ENCODE measurements around the gene PTGFR.

DNA sequence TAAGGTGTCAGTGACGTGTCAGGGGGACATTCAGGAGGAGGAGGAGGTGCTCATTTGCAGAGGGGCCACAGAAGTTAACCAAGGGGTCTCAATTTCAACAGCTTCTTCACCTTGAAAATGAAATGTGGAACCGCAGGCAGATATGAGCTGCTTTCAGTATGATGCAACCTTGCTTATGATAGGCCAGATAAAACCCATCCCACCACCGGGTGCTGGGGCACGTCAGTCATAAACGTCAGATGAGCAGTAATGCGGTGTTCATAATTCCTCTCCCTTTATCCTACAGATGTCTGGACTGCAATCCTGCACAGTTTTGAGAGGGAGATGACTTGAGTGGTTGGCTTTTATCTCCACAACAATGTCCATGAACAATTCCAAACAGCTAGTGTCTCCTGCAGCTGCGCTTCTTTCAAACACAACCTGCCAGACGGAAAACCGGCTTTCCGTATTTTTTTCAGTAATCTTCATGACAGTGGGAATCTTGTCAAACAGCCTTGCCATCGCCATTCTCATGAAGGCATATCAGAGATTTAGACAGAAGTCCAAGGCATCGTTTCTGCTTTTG is 1.7 kb downstream of the PTGFR start:
- TF ChIP-seq, protein P1, sequence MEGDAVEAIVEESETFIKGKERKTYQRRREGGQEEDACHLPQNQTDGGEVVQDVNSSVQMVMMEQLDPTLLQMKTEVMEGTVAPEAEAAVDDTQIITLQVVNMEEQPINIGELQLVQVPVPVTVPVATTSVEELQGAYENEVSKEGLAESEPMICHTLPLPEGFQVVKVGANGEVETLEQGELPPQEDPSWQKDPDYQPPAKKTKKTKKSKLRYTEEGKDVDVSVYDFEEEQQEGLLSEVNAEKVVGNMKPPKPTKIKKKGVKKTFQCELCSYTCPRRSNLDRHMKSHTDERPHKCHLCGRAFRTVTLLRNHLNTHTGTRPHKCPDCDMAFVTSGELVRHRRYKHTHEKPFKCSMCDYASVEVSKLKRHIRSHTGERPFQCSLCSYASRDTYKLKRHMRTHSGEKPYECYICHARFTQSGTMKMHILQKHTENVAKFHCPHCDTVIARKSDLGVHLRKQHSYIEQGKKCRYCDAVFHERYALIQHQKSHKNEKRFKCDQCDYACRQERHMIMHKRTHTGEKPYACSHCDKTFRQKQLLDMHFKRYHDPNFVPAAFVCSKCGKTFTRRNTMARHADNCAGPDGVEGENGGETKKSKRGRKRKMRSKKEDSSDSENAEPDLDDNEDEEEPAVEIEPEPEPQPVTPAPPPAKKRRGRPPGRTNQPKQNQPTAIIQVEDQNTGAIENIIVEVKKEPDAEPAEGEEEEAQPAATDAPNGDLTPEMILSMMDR (IDR thresholded peaks at IDR 0.05; ENCODE audit: low read length): no peak
- no peak for TF ChIP-seq EZH2 (IDR thresholded peaks at IDR 0.05; ENCODE audit: borderline replicate concordance, low read length)

Measured in OCI-LY1 (cell line).